Central memory CD4-positive, alpha-beta T cell (primary cell): ENCODE results near the gene MAN1A1.
"Not testable (repeated sequence)": the region's sequence is repeated elsewhere in the genome, so short reads cannot be mapped to it uniquely, and the experiment has no call there.

Source experiments
- DNase-seq: peaks from one replicate; pipeline ENCODE4 v3.0.0; 2022

MAN1A1 gene

GRCh38 chr6:119190176-119190575 is 159.4 kb downstream of the MAN1A1 start:
- DNase-seq: no peak

- DNase-seq: no peak
Observed at GRCh38 chr6:119189498-119189897, 160.1 kb downstream of the MAN1A1 start.

GRCh38 chr6:119187596-119187995 is 162.0 kb downstream of the MAN1A1 start:
- no peak for DNase-seq

- DNase-seq: no peak
Observed at GRCh38 chr6:119186490-119186889, 163.1 kb downstream of the MAN1A1 start.

GRCh38 chr6:119184008-119184648 is 165.4 kb downstream of the MAN1A1 start:
- DNase-seq: no peak

- DNase-seq: no peak
Observed at GRCh38 chr6:119183457-119183856, 166.1 kb downstream of the MAN1A1 start.

GRCh38 chr6:119182875-119183274 is 166.7 kb downstream of the MAN1A1 start:
- no peak for DNase-seq

- DNase-seq: no peak
Observed at GRCh38 chr6:119182216-119182803, 167.3 kb downstream of the MAN1A1 start.

- no peak for DNase-seq
Observed at GRCh38 chr6:119181046-119181445, 168.5 kb downstream of the MAN1A1 start.

- DNase-seq: peak; percentile 1
Observed at GRCh38 chr6:119179842-119180241, 169.7 kb downstream of the MAN1A1 start.

- no peak for DNase-seq
Observed at GRCh38 chr6:119179062-119179461, 170.5 kb downstream of the MAN1A1 start.

GRCh38 chr6:119176445-119176844 is 173.1 kb downstream of the MAN1A1 start:
- DNase-seq: no peak

GRCh38 chr6:119174879-119175817 is 174.4 kb downstream of the MAN1A1 start:
- no peak for DNase-seq

GRCh38 chr6:119174085-119174445 is 175.5 kb downstream of the MAN1A1 start:
- no peak for DNase-seq

- no peak for DNase-seq
Observed at GRCh38 chr6:119173249-119174084, 176.1 kb downstream of the MAN1A1 start.

- DNase-seq: no peak
Observed at GRCh38 chr6:119172824-119173223, 176.7 kb downstream of the MAN1A1 start.

GRCh38 chr6:119171864-119172588 is 177.5 kb downstream of the MAN1A1 start:
- DNase-seq: no peak

GRCh38 chr6:119171088-119171841 is 178.3 kb downstream of the MAN1A1 start:
- no peak for DNase-seq

- no peak for DNase-seq
Observed at GRCh38 chr6:119170447-119171087, 179.0 kb downstream of the MAN1A1 start.

GRCh38 chr6:119170103-119170446 is 179.5 kb downstream of the MAN1A1 start:
- no peak for DNase-seq

- DNase-seq: not testable (repeated sequence)
Observed at GRCh38 chr6:119169355-119169754, 180.2 kb downstream of the MAN1A1 start.
